ENCODE results near the gene NRG2.

Gene NRG2

DNA sequence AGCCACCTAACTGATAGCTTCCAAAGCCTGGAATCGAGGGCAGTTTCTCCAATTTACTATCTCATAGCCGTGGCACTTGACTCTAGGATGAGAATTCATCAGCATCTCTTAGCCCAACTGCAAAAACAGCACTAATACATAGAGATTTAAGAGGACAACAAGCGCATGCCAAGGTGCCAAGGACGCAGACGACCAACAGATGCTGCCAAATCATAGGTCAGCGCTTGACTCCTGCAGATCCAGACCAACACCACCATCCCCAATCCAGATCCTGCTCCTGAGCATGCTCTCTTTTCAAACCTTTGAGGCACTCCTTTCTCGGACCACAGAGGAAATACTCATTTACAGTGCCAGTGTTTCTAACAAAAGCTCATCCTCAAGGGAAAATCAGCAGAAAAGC lies 24.6 kb downstream of the NRG2 start:
- Histone ChIP-seq H3K4me1 (peaks cover 0 to 29% (median 18%) of the 10 kb centered on the region in 4 donors), H3K27ac (no peak overlapping the region), H3K36me3 (no peaks in the 10 kb centered on the region), H3K4me3 (no peak overlapping the region), H3K27me3 (no peaks in the 10 kb centered on the region), H3K9me3 (no peaks in the 10 kb centered on the region)
- TF ChIP-seq, protein P1, sequence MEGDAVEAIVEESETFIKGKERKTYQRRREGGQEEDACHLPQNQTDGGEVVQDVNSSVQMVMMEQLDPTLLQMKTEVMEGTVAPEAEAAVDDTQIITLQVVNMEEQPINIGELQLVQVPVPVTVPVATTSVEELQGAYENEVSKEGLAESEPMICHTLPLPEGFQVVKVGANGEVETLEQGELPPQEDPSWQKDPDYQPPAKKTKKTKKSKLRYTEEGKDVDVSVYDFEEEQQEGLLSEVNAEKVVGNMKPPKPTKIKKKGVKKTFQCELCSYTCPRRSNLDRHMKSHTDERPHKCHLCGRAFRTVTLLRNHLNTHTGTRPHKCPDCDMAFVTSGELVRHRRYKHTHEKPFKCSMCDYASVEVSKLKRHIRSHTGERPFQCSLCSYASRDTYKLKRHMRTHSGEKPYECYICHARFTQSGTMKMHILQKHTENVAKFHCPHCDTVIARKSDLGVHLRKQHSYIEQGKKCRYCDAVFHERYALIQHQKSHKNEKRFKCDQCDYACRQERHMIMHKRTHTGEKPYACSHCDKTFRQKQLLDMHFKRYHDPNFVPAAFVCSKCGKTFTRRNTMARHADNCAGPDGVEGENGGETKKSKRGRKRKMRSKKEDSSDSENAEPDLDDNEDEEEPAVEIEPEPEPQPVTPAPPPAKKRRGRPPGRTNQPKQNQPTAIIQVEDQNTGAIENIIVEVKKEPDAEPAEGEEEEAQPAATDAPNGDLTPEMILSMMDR (IDR thresholded peaks at IDR 0.05) = no peak
- intact Hi-C loops (cut with DNase I; ENCODE audit: low total_unique reads) = no loop called here
- no peak for DNase-seq

DNA sequence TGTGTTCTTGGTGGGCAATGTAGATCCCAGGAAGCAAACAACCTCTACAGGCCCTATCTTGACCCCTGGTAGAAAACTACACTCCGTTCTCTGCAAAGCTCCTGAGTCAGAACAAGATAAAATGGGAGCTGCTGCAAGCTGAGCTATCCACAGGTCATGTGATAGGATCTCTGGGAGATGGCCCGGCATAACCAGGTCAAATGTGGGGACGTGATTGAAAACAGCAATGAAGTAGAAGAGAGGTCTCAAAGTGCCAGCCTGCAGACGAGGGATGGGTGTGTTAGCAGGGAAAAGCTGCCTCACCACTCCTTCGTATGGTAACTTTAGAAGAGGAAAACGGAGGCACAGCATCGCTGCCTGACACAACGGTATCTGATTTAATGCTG lies 25.0 kb downstream of the NRG2 start:
- Histone ChIP-seq H3K4me1 (peaks cover 0 to 29% (median 18%) of the 10 kb centered on the region in 4 donors), H3K4me3 (no peak overlapping the region), H3K36me3 (no peaks in the 10 kb centered on the region), H3K27ac (no peak overlapping the region), H3K9me3 (no peaks in the 10 kb centered on the region), H3K27me3 (no peaks in the 10 kb centered on the region)
- DNase-seq = no peak
- intact Hi-C loops (cut with DNase I; ENCODE audit: low total_unique reads) = no loop called here
- TF ChIP-seq, protein P1 (IDR thresholded peaks at IDR 0.05) = no peak

DNA sequence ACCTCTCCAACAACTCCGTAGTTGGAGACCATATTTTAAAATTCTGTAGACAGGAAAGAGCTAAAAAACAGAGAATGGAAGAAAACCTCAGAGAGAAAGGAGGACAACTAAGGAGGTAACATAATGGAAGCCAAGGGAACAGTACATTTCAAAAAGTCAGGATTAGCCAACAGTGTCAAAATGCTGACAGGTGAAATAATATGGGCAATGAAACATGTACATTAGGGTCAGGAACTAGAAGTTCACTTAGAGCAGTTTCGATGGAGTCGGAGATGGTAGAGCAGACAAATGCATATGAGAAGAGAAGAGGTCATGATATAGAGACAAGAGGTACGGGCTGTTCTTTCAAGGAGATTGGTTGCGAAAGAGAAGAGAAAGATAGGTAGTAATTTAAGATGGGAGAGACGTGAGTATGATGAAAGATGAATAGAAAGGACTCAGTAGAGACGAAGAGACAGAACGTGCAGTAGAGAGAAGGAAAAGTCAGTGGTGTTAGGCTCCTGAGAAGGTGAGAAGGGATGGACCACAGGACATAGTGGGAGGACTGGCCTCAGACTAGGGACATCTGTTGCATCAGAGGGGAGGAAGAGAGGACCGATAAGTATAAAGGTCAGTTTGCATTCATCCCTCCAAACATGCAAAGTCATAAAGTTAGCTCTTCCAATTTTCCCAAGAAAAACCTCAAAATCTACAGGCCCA lies 25.6 kb downstream of the NRG2 start:
- intact Hi-C loops (cut with DNase I; ENCODE audit: low total_unique reads) = no loop called here
- no peak for DNase-seq
- no peaks in the 10 kb centered on the region for H3K27me3 ChIP-seq

DNA sequence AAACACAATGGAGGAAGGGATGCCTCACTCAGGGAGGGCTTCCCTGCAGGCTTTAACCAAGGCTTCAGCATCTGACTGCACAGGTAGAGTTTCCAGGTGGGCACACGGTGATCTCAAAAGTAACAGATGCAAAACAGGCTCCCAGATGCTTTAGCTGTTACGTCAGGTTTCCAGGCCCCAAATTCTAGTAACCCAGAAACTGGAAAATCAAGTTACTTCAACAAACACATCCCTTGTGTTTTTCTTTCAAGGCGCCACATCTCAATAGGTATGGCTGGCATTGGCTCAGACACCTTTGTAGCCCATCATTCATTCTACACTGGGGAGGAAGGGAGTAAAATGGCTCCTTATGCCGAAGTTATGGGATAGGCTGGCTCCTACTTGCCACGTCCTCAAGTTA lies 27.4 kb downstream of the NRG2 start:
- TF ChIP-seq, protein P1 (IDR thresholded peaks at IDR 0.05) = no peak
- intact Hi-C loops (cut with DNase I; ENCODE audit: low total_unique reads) = no loop called here
- Histone ChIP-seq H3K9me3 (no peaks in the 10 kb centered on the region), H3K27me3 (no peaks in the 10 kb centered on the region), H3K36me3 (no peaks in the 10 kb centered on the region), H3K4me3 (no peak overlapping the region), H3K4me1 (peaks cover 0 to 19% (median 5%) of the 10 kb centered on the region in 4 donors), H3K27ac (no peak overlapping the region)
- DNase-seq = no peak

More for the DNA sequence above, 25.6 kb downstream of the NRG2 start:
- no peaks in the 10 kb centered on the region for H3K36me3 ChIP-seq
- no peak overlapping the region for H3K4me3 ChIP-seq
- TF ChIP-seq, protein P1 (IDR thresholded peaks at IDR 0.05) = no peak
- no peak overlapping the region for H3K27ac ChIP-seq
- H3K4me1 ChIP-seq = peaks cover 0 to 29% (median 18%) of the 10 kb centered on the region in 4 donors
- no peaks in the 10 kb centered on the region for H3K9me3 ChIP-seq

DNA sequence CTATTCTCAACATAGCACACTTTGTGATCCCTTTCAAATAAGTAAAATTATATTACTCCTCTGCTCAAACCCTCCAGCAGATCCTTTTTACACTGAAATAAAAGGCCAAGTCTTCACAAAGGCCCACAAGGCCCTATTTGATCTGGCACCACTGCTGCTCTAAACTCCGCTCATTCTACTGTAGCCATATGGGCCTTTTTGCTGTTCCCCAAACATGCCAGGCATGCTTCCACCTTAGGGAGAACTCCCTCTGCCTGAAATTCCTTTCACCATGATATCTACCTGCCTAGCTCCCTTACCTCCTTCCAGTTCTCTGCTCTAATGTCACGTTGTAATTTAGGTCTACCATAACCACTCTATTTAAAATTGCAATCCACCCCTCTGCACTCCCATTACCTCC lies 28.3 kb downstream of the NRG2 start:
- H3K36me3 ChIP-seq = no peaks in the 10 kb centered on the region
- H3K27ac ChIP-seq = no peak overlapping the region
- TF ChIP-seq, protein P1 (IDR thresholded peaks at IDR 0.05) = no peak
- H3K4me1 ChIP-seq = peaks cover 0 to 16% (median 0%) of the 10 kb centered on the region in 4 donors
- H3K9me3 ChIP-seq = no peaks in the 10 kb centered on the region
- no peak for DNase-seq
- no peaks in the 10 kb centered on the region for H3K27me3 ChIP-seq
- intact Hi-C loops (cut with DNase I; ENCODE audit: low total_unique reads) = no loop called here
- H3K4me3 ChIP-seq = no peak overlapping the region

Data from tibial artery (tissue), 4 donors.